ENCODE data around the gene RAD51.

- TF ChIP-seq BACH2 (CRISPR knock-in tag; IDR thresholded peaks at IDR 0.05; ENCODE audit: borderline replicate concordance) (no peak), OSR1 (CRISPR knock-in tag; IDR thresholded peaks at IDR 0.05) (no peak), ZFP3 (CRISPR knock-in tag; IDR thresholded peaks at IDR 0.05) (no peak), PATZ1 (CRISPR knock-in tag; IDR thresholded peaks at IDR 0.05; ENCODE audit: borderline replicate concordance) (no peak), ARNTL (CRISPR knock-in tag; IDR thresholded peaks at IDR 0.05; ENCODE audit: borderline replicate concordance, low read depth) (no peak), GLIS3 (CRISPR knock-in tag; IDR thresholded peaks at IDR 0.05) (no peak), ESRRG (CRISPR knock-in tag; IDR thresholded peaks at IDR 0.05) (no peak), ZNF70 (CRISPR knock-in tag; IDR thresholded peaks at IDR 0.05) (no peak)
Observed at GRCh38 chr15:40766906-40767837, 72.2 kb downstream of the RAD51 start.

All from SK-N-SH treated with all-trans-retinoic acid at 6 μM for 48 hours (cell line).